Spleen (tissue), 11 donors: ENCODE data around the gene RSPO4. TPM values are rescaled to one million over a fixed set of nuclear protein-coding genes. Genes with fewer than 3 reads are reported as not detected.

ENCODE experiments used
- DNase-seq: peaks from one replicate; pipeline ENCODE4 v3.0.0-alpha.2; 2020
- H3K27ac ChIP-seq, 8 donors: fragments of 200-600 bp; sonication (generic) in 7 of 8; 1 replicate in 4 of 8; 2 replicates in 4 of 8; pipeline versions ENCODE4 v1.5.0 to v1.8.0; 2016 to 2021; ENCODE audit warnings: inconsistent platforms in 4 of 8, mild to moderate bottlenecking in 4 of 8, moderate library complexity in 1 of 8
- H3K27me3 ChIP-seq, 7 donors: fragments of 200-600 bp; sonication (generic) in 6 of 7; replicated peaks in 1 of 7; 1 replicate in 4 of 7; 2 replicates in 3 of 7; pipeline versions ENCODE4 v1.5.0 to v1.8.0; 2016 to 2021; ENCODE audit warnings: inconsistent platforms in 3 of 7, mild to moderate bottlenecking in 1 of 7
- H3K36me3 ChIP-seq, 6 donors: fragments of 200-600 bp; sonication (generic) in 5 of 6; 1 replicate in 4 of 6; 2 replicates in 2 of 6; pipeline versions ENCODE4 v1.5.0 to v1.8.0; 2016 to 2021; ENCODE audit warnings: inconsistent platforms in 2 of 6
- H3K4me1 ChIP-seq, 6 donors: fragments of 200-600 bp; sonication (generic) in 5 of 6; 1 replicate in 3 of 6; 2 replicates in 3 of 6; pipeline versions ENCODE4 v1.5.0 to v1.8.0; 2016 to 2021; ENCODE audit warnings: inconsistent platforms in 3 of 6
- H3K4me3 ChIP-seq, 8 donors: fragments of 200-600 bp; sonication (generic) in 7 of 8; 1 replicate in 4 of 8; 2 replicates in 4 of 8; pipeline versions ENCODE4 v1.5.0 to v1.8.0; 2016 to 2021; ENCODE audit warnings: inconsistent platforms in 4 of 8, mild to moderate bottlenecking in 4 of 8, moderate library complexity in 2 of 8
- H3K9me3 ChIP-seq, 8 donors: fragments of 200-600 bp; sonication (generic) in 7 of 8; 1 replicate in 4 of 8; 2 replicates in 4 of 8; pipeline versions ENCODE4 v1.5.0 to v1.8.0; 2016 to 2021; ENCODE audit warnings: inconsistent platforms in 4 of 8
- CTCF ChIP-seq, 11 experiments: fragments of 200-600 bp in 7 of 11; fragments of 450-650 bp in 4 of 11; sonication (generic) in 4 of 11; IDR thresholded peaks in 8 of 11; conservative IDR thresholded peaks in 3 of 11; 1 replicate in 7 of 11; 2 replicates in 4 of 11; pipeline versions ENCODE4 v1.4.0 to v1.8.0; 2016 to 2021; ENCODE audit warnings: antibody characterized with exemption in 11 of 11, inconsistent platforms in 4 of 11, mild to moderate bottlenecking in 1 of 11
- POLR2A ChIP-seq, 3 donors: fragments of 450-650 bp; IDR thresholded peaks; one replicate each; pipeline ENCODE4 v1.5.1; 2017; ENCODE audit warnings: antibody characterized with exemption in 3 of 3, mild to moderate bottlenecking in 1 of 3
- POLR2AphosphoS5 ChIP-seq, 3 donors: sonication (generic); formaldehyde crosslinking; IDR thresholded peaks; one replicate each; pipeline ENCODE4 v1.5.1; 2017; ENCODE audit warnings: antibody characterized with exemption in 3 of 3
- WGBS, 5 donors: extraction: QIAGEN DNeasy Blood & Tissue Kit in 3 of 5; methylation state at CpG; one replicate each; pipeline versions ENCODE4 v1.1.5 to v1.1.7; 2013 to 2018; 5-methylcytosine and 5-hydroxymethylcytosine counted together
- intact Hi-C: fragments of 100-400 bp; cut with DNase I; formaldehyde crosslinking; loops from one replicate; pipeline ENCODE4 v1.15.0; 2023; ENCODE audit warnings: low total_unique reads
- polyA plus RNA-seq, 3 donors: library from polyadenylated mRNA; stranded (reverse); fragments of 200-250 nt; gene quantifications; one replicate each; pipeline ENCODE4 v1.2.1, GENCODE V29; 2013
- total RNA-seq, 7 donors: library from RNA; depleted of rRNA in 3 of 7; stranded (reverse); fragments of >200 nt in 3 of 7; fragmentation: NEBNext Ultra II Directional in 4 of 7; extraction: Animal tissue kit (Norgen Biotek cat#: 25700) in 4 of 7; gene quantifications; one replicate each; pipeline versions ENCODE4 v1.1.0 to v1.2.1, GENCODE V29; 2016 to 2021
- donor health status: healthy with polysubstance abuse.
- donor health status: DM: no; HTN: no; CAD: no; lungs with moderate emphysema.
- donor health status: DM: no; HTN: no; CAD: no.
- donor health status: Bipolar disorder and iron deficiency.
- donor health status: healthy.
- donor health status: DM: no; HTN: no; CAD: no.
- donor health status: DM: yes; HTN: yes; CAD: no.

The RSPO4 gene
- total and polyA plus RNA-seq, 10 donors = 0.02 to 0.32 (median 0.14) TPM; not detected in 6

GRCh38 chr20:945841-946240, 56.3 kb downstream of the RSPO4 start:
- H3K36me3 ChIP-seq = no peaks in the 10 kb centered on the region
- H3K4me3 ChIP-seq = no peak overlapping the region
- H3K27ac ChIP-seq = no peak overlapping the region
- no peak for TF ChIP-seq POLR2AphosphoS5 (IDR thresholded peaks at IDR 0.05)
- TF ChIP-seq CTCF (IDR thresholded peaks at IDR 0.05 in 8 of 11, conservative IDR thresholded peaks at IDR 0.05 in 3 of 11) = no peak
- no peak for TF ChIP-seq POLR2A (IDR thresholded peaks at IDR 0.05)
- intact Hi-C loops = no loop called here
- H3K27me3 ChIP-seq = peaks cover 0 to 28% (median 0%) of the 10 kb centered on the region in 7 donors
- WGBS, 5 donors = 86 to 92% (median 90%) methylated on average over 12 to 13 of the region's 13 CpGs
- no peaks in the 10 kb centered on the region for H3K9me3 ChIP-seq
- DNase-seq = no peak
- H3K4me1 ChIP-seq = no peaks in the 10 kb centered on the region

- no peak for TF ChIP-seq POLR2AphosphoS5 (IDR thresholded peaks at IDR 0.05)
- TF ChIP-seq POLR2A (IDR thresholded peaks at IDR 0.05) = no peak
- TF ChIP-seq CTCF (IDR thresholded peaks at IDR 0.05 in 8 of 11, conservative IDR thresholded peaks at IDR 0.05 in 3 of 11) = no peak
- Histone ChIP-seq H3K27me3 (peaks cover 0 to 28% (median 0%) of the 10 kb centered on the region in 7 donors), H3K27ac (no peak overlapping the region), H3K4me1 (no peaks in the 10 kb centered on the region), H3K36me3 (no peaks in the 10 kb centered on the region), H3K9me3 (no peaks in the 10 kb centered on the region), H3K4me3 (no peak overlapping the region)
- WGBS, 5 donors = 62 to 77% (median 73%) methylated on average over 13 of the region's 13 CpGs
- DNase-seq = no peak
- intact Hi-C loops = no loop called here
These were observed 57.2 kb downstream of the RSPO4 start for GRCh38 chr20:944774-945410.

GRCh38 chr20:944148-944547, 58.0 kb downstream of the RSPO4 start:
- intact Hi-C loops = no loop called here
- DNase-seq = no peak

More at GRCh38 chr20:944148-944547, 58.0 kb downstream of the RSPO4 start:
- peaks cover 0 to 28% (median 0%) of the 10 kb centered on the region in 7 donors for H3K27me3 ChIP-seq
- no peaks in the 10 kb centered on the region for H3K9me3 ChIP-seq
- no peak for TF ChIP-seq POLR2A (IDR thresholded peaks at IDR 0.05)
- no peak for TF ChIP-seq CTCF (IDR thresholded peaks at IDR 0.05 in 8 of 11, conservative IDR thresholded peaks at IDR 0.05 in 3 of 11)
- no peak for TF ChIP-seq POLR2AphosphoS5 (IDR thresholded peaks at IDR 0.05)
- no peaks in the 10 kb centered on the region for H3K36me3 ChIP-seq
- H3K4me1 ChIP-seq = no peaks in the 10 kb centered on the region
- no peak overlapping the region for H3K4me3 ChIP-seq
- 81 to 92% (median 88%) methylated on average over 9 of the region's 9 CpGs for WGBS, 5 donors
- H3K27ac ChIP-seq = no peak overlapping the region
